Keratinocyte (primary cell): ENCODE data around the gene ANO2. TPM values are rescaled to one million over a fixed set of nuclear protein-coding genes. Genes with fewer than 3 reads are reported as not detected.

Experiments
- DNase-seq: peaks from one replicate; pipeline ENCODE4 v3.0.0-alpha.2; 2011; ENCODE audit warnings: low read depth, missing footprints, low spot score
- FAIRE-seq: peaks from 2 replicates; lab custom pipeline; 2011; peaks lifted over from hg19 to GRCh38; lab: Jason Lieb, UNC
- H2AFZ ChIP-seq: 2 replicates; pipeline ENCODE4 v1.6.0; 2012; ENCODE audit warnings: low read length, control low read depth, inconsistent platforms; ENCODE audit not compliant: control insufficient read depth
- H3K27ac ChIP-seq: 2 replicates; pipeline ENCODE4 v1.5.1; 2011; ENCODE audit warnings: low read length; ENCODE audit not compliant: control insufficient read depth, insufficient read depth
- H3K27me3 ChIP-seq: 3 replicates; pipeline ENCODE4 v1.6.0; 2011; ENCODE audit warnings: low read length; ENCODE audit not compliant: control insufficient read depth, insufficient read depth; ENCODE audit errors: extremely low read depth
- H3K36me3 ChIP-seq, 2 experiments: 2 replicates in 1 of 2; 3 replicates in 1 of 2; pipeline ENCODE4 v1.5.1; 2011; ENCODE audit warnings: low read length in 2 of 2, mild to moderate bottlenecking in 1 of 2; ENCODE audit not compliant: control insufficient read depth in 2 of 2, insufficient read depth in 2 of 2; ENCODE audit errors: extremely low read depth in 1 of 2
- H3K4me1 ChIP-seq: 3 replicates; pipeline ENCODE4 v1.5.1; 2011; ENCODE audit warnings: low read length; ENCODE audit not compliant: control insufficient read depth, insufficient read depth; ENCODE audit errors: extremely low read depth
- H3K4me2 ChIP-seq: 3 replicates; pipeline ENCODE4 v1.6.0; 2011; ENCODE audit warnings: low read depth, low read length; ENCODE audit not compliant: control insufficient read depth, insufficient read depth; ENCODE audit errors: extremely low read depth
- H3K4me3 ChIP-seq, 3 experiments: fragments of 200-600 bp in 1 of 3; sonication (generic) in 1 of 3; 2 replicates in 2 of 3; 3 replicates in 1 of 3; pipeline ENCODE4 v1.5.1; 2011 to 2016; ENCODE audit warnings: low read length in 3 of 3, mild to moderate bottlenecking in 3 of 3, control low read depth in 2 of 3, inconsistent platforms in 1 of 3, low read depth in 1 of 3, mixed read lengths in 1 of 3, mixed run types in 1 of 3, moderate library complexity in 1 of 3; ENCODE audit not compliant: control insufficient read depth in 2 of 3, insufficient read depth in 2 of 3; ENCODE audit errors: extremely low read depth in 1 of 3
- H3K79me2 ChIP-seq: 2 replicates; pipeline ENCODE4 v1.6.0; 2012; ENCODE audit warnings: low read length; ENCODE audit not compliant: control insufficient read depth, insufficient read depth
- H3K9ac ChIP-seq: 3 replicates; pipeline ENCODE4 v1.6.0; 2011; ENCODE audit warnings: low read length; ENCODE audit not compliant: control insufficient read depth, insufficient read depth; ENCODE audit errors: extremely low read depth
- H3K9me1 ChIP-seq: 3 replicates; pipeline ENCODE4 v1.6.0; 2011; ENCODE audit warnings: low read length; ENCODE audit not compliant: control insufficient read depth, insufficient read depth; ENCODE audit errors: extremely low read depth
- H3K9me3 ChIP-seq: 2 replicates; pipeline ENCODE4 v1.5.1; 2012; ENCODE audit warnings: low read depth, low read length; ENCODE audit not compliant: control insufficient read depth
- H4K20me1 ChIP-seq: 3 replicates; pipeline ENCODE4 v1.6.0; 2011; ENCODE audit warnings: low read length; ENCODE audit not compliant: control insufficient read depth, insufficient read depth; ENCODE audit errors: extremely low read depth
- CTCF ChIP-seq, 3 experiments: IDR thresholded peaks in 1 of 3; conservative IDR thresholded peaks in 1 of 3; optimal IDR thresholded peaks in 1 of 3; 2 replicates in 2 of 3; 3 replicates in 1 of 3; pipeline versions ENCODE3 to v1.5.1; 2011; ENCODE audit warnings: low read length in 3 of 3, mild to moderate bottlenecking in 3 of 3, moderate library complexity in 2 of 3, control low read depth in 1 of 3, inconsistent platforms in 1 of 3; ENCODE audit not compliant: insufficient read depth in 2 of 3; ENCODE audit errors: extremely low read depth in 1 of 3
- EZH2 ChIP-seq: IDR thresholded peaks from one replicate; pipeline ENCODE4 v1.6.1; 2012; ENCODE audit warnings: inconsistent platforms, mild to moderate bottlenecking, low read length, moderate library complexity
- dilution Hi-C: fragments of 300-500 bp; cut with MboI; formaldehyde crosslinking; loops from one replicate; pipeline ENCODE4 v1.7.0; 2020; ENCODE audit warnings: low sequenced_read_pairs; ENCODE audit not compliant: extremely low pct_ligation_motif_present
- polyA plus RNA-seq, 5 experiments: library from polyadenylated mRNA; depleted of rRNA in 3 of 5; stranded (reverse) in 3 of 5; stranded (forward) in 1 of 5; unstranded in 1 of 5; fragments of >200 nt; gene quantifications; 1 replicate in 1 of 5; 2 replicates in 3 of 5; 3 replicates in 1 of 5; pipeline versions ENCODE4 v1.2.1 to v1.2.3, GENCODE V29; 2011 to 2012; ENCODE audit warnings: missing spikeins in 2 of 5, low read depth in 1 of 5, low replicate concordance in 1 of 5

The ANO2 gene
- polyA plus RNA-seq, 1 donor (not counting 4 experiments of a cell fraction or from before 2014, with no cell fraction given) = 0.14 TPM

- Histone ChIP-seq H3K27me3 (no peaks in the 10 kb centered on the region), H3K4me3 (no peak overlapping the region), H3K9me1 (no peaks in the 10 kb centered on the region), H3K9me3 (no peaks in the 10 kb centered on the region), H3K4me2 (no peak overlapping the region), H3K79me2 (no peaks in the 10 kb centered on the region), H3K9ac (no peak overlapping the region), H2AFZ (no peak overlapping the region), H4K20me1 (no peaks in the 10 kb centered on the region), H3K4me1 (no peaks in the 10 kb centered on the region), H3K27ac (no peak overlapping the region), H3K36me3 (no peaks in the 10 kb centered on the region)
- dilution Hi-C loops = no loop called here
- DNase-seq (no peak), FAIRE-seq (no peak)
- no peak for TF ChIP-seq CTCF (optimal IDR thresholded peaks at IDR 0.05 in 1 of 3, IDR thresholded peaks at IDR 0.05 in 1 of 3, conservative IDR thresholded peaks at IDR 0.05 in 1 of 3; ENCODE audit: extremely low read depth in 1 of 3, insufficient read depth in 2 of 3, low read length in 3 of 3)
- no peak for TF ChIP-seq EZH2
Observed at GRCh38 chr12:5590316-5590715, 354.7 kb downstream of the ANO2 start.

- Histone ChIP-seq H3K4me1 (no peaks in the 10 kb centered on the region), H3K9ac (no peak overlapping the region), H3K79me2 (no peaks in the 10 kb centered on the region), H4K20me1 (no peaks in the 10 kb centered on the region), H3K36me3 (no peaks in the 10 kb centered on the region), H3K27me3 (no peaks in the 10 kb centered on the region), H3K4me2 (no peak overlapping the region), H3K9me3 (no peaks in the 10 kb centered on the region), H2AFZ (no peak overlapping the region), H3K4me3 (no peak overlapping the region), H3K27ac (no peak overlapping the region), H3K9me1 (no peaks in the 10 kb centered on the region)
- TF ChIP-seq CTCF (optimal IDR thresholded peaks at IDR 0.05 in 1 of 3, IDR thresholded peaks at IDR 0.05 in 1 of 3, conservative IDR thresholded peaks at IDR 0.05 in 1 of 3; ENCODE audit: extremely low read depth in 1 of 3, insufficient read depth in 2 of 3, low read length in 3 of 3) (no peak), EZH2 (no peak)
- FAIRE-seq = no peak
- no peak for DNase-seq
- dilution Hi-C loops = no loop called here
Observed at GRCh38 chr12:5589054-5589453, 356.0 kb downstream of the ANO2 start.
